HepG2 (cell line): Measurements from ENCODE around the gene VAC14. TPM values are rescaled to one million over a fixed set of nuclear protein-coding genes. Genes with fewer than 3 reads are reported as not detected.
A peak's percentile ranks its signal among the peaks of the same experiment; 100 is the strongest.

Experiments used
- DBP ChIP-seq: sonication (generic); formaldehyde crosslinking; IDR thresholded peaks from 2 replicates; pipeline ENCODE4 v1.4.0; 2020; ENCODE audit warnings: missing genetic modification reagents; ENCODE audit errors: not compliant biosample characterization
- DZIP1 ChIP-seq: sonication (generic); formaldehyde crosslinking; IDR thresholded peaks from 2 replicates; pipeline ENCODE4 v1.5.0; 2020; ENCODE audit warnings: mild to moderate bottlenecking, missing genetic modification reagents
- GLMP ChIP-seq: sonication (generic); formaldehyde crosslinking; IDR thresholded peaks from 2 replicates; pipeline ENCODE4 v1.9.0; 2021; ENCODE audit warnings: missing genetic modification reagents, mild to moderate bottlenecking, borderline replicate concordance
- HNRNPLL ChIP-seq: fragments of 200-400 bp; formaldehyde crosslinking; IDR thresholded peaks from 2 replicates; pipeline ENCODE4 v1.6.1; 2017; ENCODE audit warnings: mild to moderate bottlenecking, low read depth, low read length; ENCODE audit not compliant: poor library complexity, severe bottlenecking
- MYPOP ChIP-seq: sonication (generic); formaldehyde crosslinking; IDR thresholded peaks from 2 replicates; pipeline ENCODE4 v1.8.1; 2023; ENCODE audit warnings: mild to moderate bottlenecking, moderate library complexity, missing genetic modification reagents
- SAP130 ChIP-seq: IDR thresholded peaks from 2 replicates; pipeline ENCODE4 v1.6.1; 2016; ENCODE audit warnings: low read depth
- STAG1 ChIP-seq: sonication (generic); formaldehyde crosslinking; IDR thresholded peaks from 2 replicates; pipeline ENCODE4 v1.4.0; 2020; ENCODE audit warnings: missing genetic modification reagents
- TBX2 ChIP-seq: sonication (generic); formaldehyde crosslinking; IDR thresholded peaks from 2 replicates; pipeline ENCODE4 v1.5.0; 2020; ENCODE audit warnings: missing genetic modification reagents, mild to moderate bottlenecking, borderline replicate concordance
- ZBTB10 ChIP-seq: sonication (generic); formaldehyde crosslinking; IDR thresholded peaks from 2 replicates; pipeline ENCODE4 v1.4.0; 2020; ENCODE audit warnings: missing genetic modification reagents, borderline replicate concordance
- ZBTB21 ChIP-seq: sonication (generic); formaldehyde crosslinking; IDR thresholded peaks from 2 replicates; pipeline ENCODE4 v1.4.0; 2020; ENCODE audit warnings: missing genetic modification reagents
- ZNF160 ChIP-seq: sonication (generic); formaldehyde crosslinking; IDR thresholded peaks from 2 replicates; pipeline ENCODE4 v1.8.0; 2022; ENCODE audit warnings: mild to moderate bottlenecking, inconsistent platforms, missing genetic modification reagents
- ZNF20 ChIP-seq: sonication (generic); formaldehyde crosslinking; IDR thresholded peaks from 2 replicates; pipeline ENCODE4 v1.4.0; 2020; ENCODE audit warnings: mild to moderate bottlenecking, moderate library complexity, missing genetic modification reagents
- ZNF280D ChIP-seq: sonication (generic); formaldehyde crosslinking; IDR thresholded peaks from 2 replicates; pipeline ENCODE4 v1.5.1; 2020; ENCODE audit warnings: mild to moderate bottlenecking, missing genetic modification reagents
- ZNF367 ChIP-seq: sonication (generic); formaldehyde crosslinking; IDR thresholded peaks from 2 replicates; pipeline ENCODE4 v1.4.0; 2020; ENCODE audit warnings: missing genetic modification reagents, borderline replicate concordance
- ZNF780A ChIP-seq: sonication (generic); formaldehyde crosslinking; IDR thresholded peaks from 2 replicates; pipeline ENCODE4 v1.8.0; 2022; ENCODE audit warnings: mild to moderate bottlenecking, missing genetic modification reagents, moderate library complexity
- polyA plus RNA-seq, 8 experiments: library from polyadenylated mRNA; depleted of rRNA in 3 of 8; stranded (reverse) in 7 of 8; unstranded in 1 of 8; fragments of >200 nt; fragmentation: Illumina TruSeq in 4 of 8; extraction: Trizol in 4 of 8; gene quantifications; 2 replicates each; pipeline versions ENCODE4 v1.2.1 to v1.2.3, GENCODE V29; 2011 to 2016; ENCODE audit warnings: low read depth in 4 of 8, missing spikeins in 1 of 8, mixed read lengths in 1 of 8; ENCODE audit not compliant: insufficient read depth in 1 of 8
- total RNA-seq, 5 experiments: library from RNA; depleted of rRNA; stranded (reverse); fragments of >200 nt; fragmentation: Illumina TruSeq; extraction: Trizol; gene quantifications; 2 replicates each; pipeline ENCODE4 v1.2.3, GENCODE V29; 2016; ENCODE audit warnings: low read depth in 1 of 5

VAC14 gene
- total and polyA plus RNA-seq, 2 of the 13 experiments (the other 11 are each of a cell fraction or from before 2014, with no cell fraction given): 23.5 to 24.6 TPM

- 0 out of 2 replicates have a peak, but pooled peaks have one; percentile 85 for TF ChIP-seq ZNF367 (CRISPR knock-in tag)
- peak; percentile 72 for TF ChIP-seq TBX2
- 0 out of 2 replicates have a peak, but pooled peaks have one; percentile 73 for TF ChIP-seq ZNF20 (CRISPR knock-in tag)
- no peak for TF ChIP-seq ZNF780A (CRISPR knock-in tag)
- TF ChIP-seq STAG1 (CRISPR knock-in tag): peak; percentile 37; the same call in 1 of the 2 replicates
- 0 out of 2 replicates have a peak, but pooled peaks have one; percentile 46 for TF ChIP-seq ZNF160 (CRISPR knock-in tag)
- TF ChIP-seq SAP130 (CRISPR knock-in tag): peak; percentile 68
- peak; percentile 73; the same call in 1 of the 2 replicates for TF ChIP-seq MYPOP (CRISPR knock-in tag)
- TF ChIP-seq DBP (CRISPR knock-in tag): no peak
- no peak for TF ChIP-seq DZIP1
- TF ChIP-seq HNRNPLL: peak; percentile 60
- no peak for TF ChIP-seq GLMP
- no peak for TF ChIP-seq ZBTB21 (CRISPR knock-in tag)
- TF ChIP-seq ZBTB10 (CRISPR knock-in tag): peak; percentile 79; the same call in 1 of the 2 replicates
- TF ChIP-seq ZNF280D (CRISPR knock-in tag): no peak
Observed at GRCh38 chr16:70681382-70682238, 119.3 kb downstream of the VAC14 start (continued).
